ENCODE data around the gene CATSPERZ.

DNA sequence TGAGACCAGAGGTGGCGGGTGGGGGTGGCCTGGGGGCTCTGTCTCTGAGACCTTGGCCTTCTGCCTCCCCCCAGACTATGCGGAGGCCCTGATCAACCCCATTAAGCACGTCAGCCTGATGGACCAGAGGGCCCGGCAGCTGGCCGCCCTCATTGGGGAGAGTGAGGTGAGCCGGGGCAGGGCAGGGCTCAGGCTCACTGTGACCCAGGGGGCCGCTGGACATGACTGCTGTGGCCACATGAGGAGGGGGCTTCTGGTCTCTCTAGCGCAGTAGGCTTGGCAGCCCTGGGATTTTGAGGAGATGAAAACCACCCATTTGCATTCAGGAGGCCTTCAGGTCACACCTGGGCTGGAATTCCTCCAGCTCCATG lies 36.2 kb upstream of the CATSPERZ start:
- TF ChIP-seq, protein P1, sequence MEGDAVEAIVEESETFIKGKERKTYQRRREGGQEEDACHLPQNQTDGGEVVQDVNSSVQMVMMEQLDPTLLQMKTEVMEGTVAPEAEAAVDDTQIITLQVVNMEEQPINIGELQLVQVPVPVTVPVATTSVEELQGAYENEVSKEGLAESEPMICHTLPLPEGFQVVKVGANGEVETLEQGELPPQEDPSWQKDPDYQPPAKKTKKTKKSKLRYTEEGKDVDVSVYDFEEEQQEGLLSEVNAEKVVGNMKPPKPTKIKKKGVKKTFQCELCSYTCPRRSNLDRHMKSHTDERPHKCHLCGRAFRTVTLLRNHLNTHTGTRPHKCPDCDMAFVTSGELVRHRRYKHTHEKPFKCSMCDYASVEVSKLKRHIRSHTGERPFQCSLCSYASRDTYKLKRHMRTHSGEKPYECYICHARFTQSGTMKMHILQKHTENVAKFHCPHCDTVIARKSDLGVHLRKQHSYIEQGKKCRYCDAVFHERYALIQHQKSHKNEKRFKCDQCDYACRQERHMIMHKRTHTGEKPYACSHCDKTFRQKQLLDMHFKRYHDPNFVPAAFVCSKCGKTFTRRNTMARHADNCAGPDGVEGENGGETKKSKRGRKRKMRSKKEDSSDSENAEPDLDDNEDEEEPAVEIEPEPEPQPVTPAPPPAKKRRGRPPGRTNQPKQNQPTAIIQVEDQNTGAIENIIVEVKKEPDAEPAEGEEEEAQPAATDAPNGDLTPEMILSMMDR (IDR thresholded peaks at IDR 0.05) = no peak
- no peak for TF ChIP-seq POLR2A (IDR thresholded peaks at IDR 0.05)

Data from lower leg skin (tissue), 3 donors.